ENCODE results near the gene SCGB1D4.

The SCGB1D4 gene

DNA sequence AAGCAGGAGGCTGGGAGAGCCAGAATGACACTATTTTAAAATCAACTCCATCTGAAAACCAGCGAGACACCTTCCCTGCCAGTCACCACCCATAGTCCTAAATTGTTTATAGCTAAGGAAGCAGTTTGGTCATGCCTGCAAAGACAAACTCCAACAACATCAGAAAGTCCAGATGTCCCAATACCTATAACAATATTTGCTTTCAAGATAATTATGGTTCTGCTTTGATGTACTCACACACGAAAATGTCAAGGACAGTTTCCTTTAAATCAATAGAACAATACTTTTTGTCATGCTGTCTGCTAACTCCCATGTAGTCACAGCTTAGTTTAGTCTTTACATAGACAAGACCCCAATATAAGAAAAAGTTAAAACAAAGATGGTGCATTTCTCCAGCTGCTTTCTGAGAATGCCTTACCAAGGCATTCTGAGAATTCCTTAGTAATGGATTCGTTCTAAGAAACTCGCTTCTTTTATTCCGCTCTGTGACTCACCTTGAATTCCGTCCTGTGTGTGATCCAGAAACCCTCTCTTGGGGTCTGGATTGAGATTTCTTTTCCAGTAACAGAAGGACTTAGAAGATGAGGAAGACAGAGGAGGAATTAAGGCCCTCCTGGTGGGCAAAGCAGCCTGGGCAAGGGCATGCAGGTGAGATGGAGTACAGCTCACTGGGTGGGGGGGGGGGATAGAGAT lies 38.5 kb downstream of the SCGB1D4 start:
- H3K9ac ChIP-seq (ENCODE audit: low read length) = no peak overlapping the region
- no peak overlapping the region for H3K27ac ChIP-seq (ENCODE audit: low read depth, low read length, poor library complexity, severe bottlenecking)
- H4K20me1 ChIP-seq (ENCODE audit: insufficient read depth, low read length) = no peaks in the 10 kb centered on the region
- H3F3A ChIP-seq (ENCODE audit: insufficient read depth, low read length) = no peaks in the 10 kb centered on the region
- no peaks in the 10 kb centered on the region for H3K9me3 ChIP-seq (ENCODE audit: low read length)
- H3K9me2 ChIP-seq (ENCODE audit: low read depth, low read length) = no peaks in the 10 kb centered on the region
- no peak overlapping the region for H2AFZ ChIP-seq (ENCODE audit: low read length)
- no peaks in the 10 kb centered on the region for H3K79me2 ChIP-seq (ENCODE audit: insufficient read depth, low read length)
- H3K27me3 ChIP-seq (ENCODE audit: insufficient read depth, low read length) = no peaks in the 10 kb centered on the region
- no peaks in the 10 kb centered on the region for H3K4me1 ChIP-seq (ENCODE audit: insufficient read depth, low read length, severe bottlenecking)
- H3K4me2 ChIP-seq (ENCODE audit: low read length) = no peak overlapping the region
- no peak overlapping the region for H3K4me3 ChIP-seq (ENCODE audit: low read depth, low read length, poor library complexity, severe bottlenecking)
- no peak for TF ChIP-seq EZH2 (IDR thresholded peaks at IDR 0.05; ENCODE audit: borderline replicate concordance, low read length)
- TF ChIP-seq, protein P1, sequence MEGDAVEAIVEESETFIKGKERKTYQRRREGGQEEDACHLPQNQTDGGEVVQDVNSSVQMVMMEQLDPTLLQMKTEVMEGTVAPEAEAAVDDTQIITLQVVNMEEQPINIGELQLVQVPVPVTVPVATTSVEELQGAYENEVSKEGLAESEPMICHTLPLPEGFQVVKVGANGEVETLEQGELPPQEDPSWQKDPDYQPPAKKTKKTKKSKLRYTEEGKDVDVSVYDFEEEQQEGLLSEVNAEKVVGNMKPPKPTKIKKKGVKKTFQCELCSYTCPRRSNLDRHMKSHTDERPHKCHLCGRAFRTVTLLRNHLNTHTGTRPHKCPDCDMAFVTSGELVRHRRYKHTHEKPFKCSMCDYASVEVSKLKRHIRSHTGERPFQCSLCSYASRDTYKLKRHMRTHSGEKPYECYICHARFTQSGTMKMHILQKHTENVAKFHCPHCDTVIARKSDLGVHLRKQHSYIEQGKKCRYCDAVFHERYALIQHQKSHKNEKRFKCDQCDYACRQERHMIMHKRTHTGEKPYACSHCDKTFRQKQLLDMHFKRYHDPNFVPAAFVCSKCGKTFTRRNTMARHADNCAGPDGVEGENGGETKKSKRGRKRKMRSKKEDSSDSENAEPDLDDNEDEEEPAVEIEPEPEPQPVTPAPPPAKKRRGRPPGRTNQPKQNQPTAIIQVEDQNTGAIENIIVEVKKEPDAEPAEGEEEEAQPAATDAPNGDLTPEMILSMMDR (IDR thresholded peaks at IDR 0.05; ENCODE audit: low read length) = no peak
- H3K36me3 ChIP-seq (ENCODE audit: insufficient read depth, low read length) = no peaks in the 10 kb centered on the region

DNA sequence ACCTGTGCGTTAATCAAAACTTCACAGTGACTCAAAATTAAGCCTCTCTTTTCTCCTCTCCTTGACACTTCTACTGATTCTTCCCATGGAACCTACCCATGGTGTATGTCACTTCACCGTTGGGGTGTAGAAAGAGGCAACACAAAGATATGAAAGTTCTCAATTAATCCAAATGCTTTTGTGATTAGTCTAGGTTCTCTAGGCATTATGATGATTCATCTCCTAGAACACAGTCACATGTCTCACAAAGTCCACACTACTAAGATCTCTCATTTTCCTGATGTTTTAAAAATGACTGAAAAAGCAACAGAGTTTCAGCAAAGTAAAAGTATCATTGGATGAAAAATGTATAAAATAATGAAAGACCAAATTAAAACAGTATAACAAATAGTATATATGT lies 42.6 kb downstream of the SCGB1D4 start:
- 0 out of 2 replicates have a peak, but pooled peaks cover 3% of the 10 kb centered on the region for H3K9me3 ChIP-seq (ENCODE audit: low read length)
- H3K9me2 ChIP-seq (ENCODE audit: low read depth, low read length) = no peaks in the 10 kb centered on the region
- no peak for TF ChIP-seq EZH2 (IDR thresholded peaks at IDR 0.05; ENCODE audit: borderline replicate concordance, low read length)
- TF ChIP-seq, protein P1 (IDR thresholded peaks at IDR 0.05; ENCODE audit: low read length) = no peak
- H2AFZ ChIP-seq (ENCODE audit: low read length) = no peak overlapping the region
- H3K27ac ChIP-seq (ENCODE audit: low read depth, low read length, poor library complexity, severe bottlenecking) = no peak overlapping the region
- H3K27me3 ChIP-seq (ENCODE audit: insufficient read depth, low read length) = no peaks in the 10 kb centered on the region
- no peak overlapping the region for H3K9ac ChIP-seq (ENCODE audit: low read length)
- no peaks in the 10 kb centered on the region for H3K4me1 ChIP-seq (ENCODE audit: insufficient read depth, low read length, severe bottlenecking)
- no peaks in the 10 kb centered on the region for H3F3A ChIP-seq (ENCODE audit: insufficient read depth, low read length)
- no peaks in the 10 kb centered on the region for H4K20me1 ChIP-seq (ENCODE audit: insufficient read depth, low read length)
- H3K36me3 ChIP-seq (ENCODE audit: insufficient read depth, low read length) = no peaks in the 10 kb centered on the region
- no peaks in the 10 kb centered on the region for H3K79me2 ChIP-seq (ENCODE audit: insufficient read depth, low read length)
- H3K4me3 ChIP-seq (ENCODE audit: low read depth, low read length, poor library complexity, severe bottlenecking) = no peak overlapping the region
- no peak overlapping the region for H3K4me2 ChIP-seq (ENCODE audit: low read length)

DNA sequence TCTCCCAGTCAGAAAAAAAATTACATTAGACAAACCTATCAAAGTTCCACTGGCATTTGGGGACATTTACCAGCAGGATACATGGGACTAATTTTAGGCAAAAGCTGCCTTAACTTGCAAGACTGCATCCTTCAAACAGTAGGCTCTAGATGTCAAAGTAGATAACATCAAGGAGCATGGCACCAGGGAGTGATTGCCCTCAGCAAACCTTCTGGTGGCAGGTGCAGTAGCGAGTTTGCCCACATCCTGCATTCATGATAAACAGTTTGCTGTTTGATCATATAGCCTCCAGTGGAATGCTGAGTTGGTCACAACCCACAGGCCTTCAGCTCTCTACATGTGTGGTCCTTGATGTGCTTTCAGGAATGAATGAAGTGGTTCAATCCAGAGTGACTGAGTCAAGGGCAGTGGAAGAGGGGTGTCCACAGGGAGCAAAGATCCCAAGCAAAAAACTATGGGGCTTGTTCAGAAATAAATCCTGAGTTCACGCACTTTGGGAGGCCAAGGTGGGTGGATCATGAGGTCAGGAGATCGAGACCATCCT lies 44.8 kb downstream of the SCGB1D4 start:
- Histone ChIP-seq H4K20me1 (ENCODE audit: insufficient read depth, low read length) (no peaks in the 10 kb centered on the region), H3K27ac (ENCODE audit: low read depth, low read length, poor library complexity, severe bottlenecking) (no peak overlapping the region), H3F3A (ENCODE audit: insufficient read depth, low read length) (no peaks in the 10 kb centered on the region), H3K79me2 (ENCODE audit: insufficient read depth, low read length) (no peaks in the 10 kb centered on the region), H3K36me3 (ENCODE audit: insufficient read depth, low read length) (no peaks in the 10 kb centered on the region), H3K27me3 (ENCODE audit: insufficient read depth, low read length) (no peaks in the 10 kb centered on the region), H3K9me3 (ENCODE audit: low read length) (peaks cover 5% of the 10 kb centered on the region; the same call in 1 of the 2 replicates), H3K9me2 (ENCODE audit: low read depth, low read length) (no peaks in the 10 kb centered on the region), H3K4me2 (ENCODE audit: low read length) (no peak overlapping the region), H3K4me3 (ENCODE audit: low read depth, low read length, poor library complexity, severe bottlenecking) (no peak overlapping the region), H3K9ac (ENCODE audit: low read length) (no peak overlapping the region), H2AFZ (ENCODE audit: low read length) (no peak overlapping the region), H3K4me1 (ENCODE audit: insufficient read depth, low read length, severe bottlenecking) (no peaks in the 10 kb centered on the region)
- no peak for TF ChIP-seq EZH2 (IDR thresholded peaks at IDR 0.05; ENCODE audit: borderline replicate concordance, low read length)
- TF ChIP-seq, protein P1 (IDR thresholded peaks at IDR 0.05; ENCODE audit: low read length) = no peak

Data from OCI-LY1 (cell line).